Germinal center (tissue), 1 donor: ENCODE measurements around the gene MAD1L1.
A peak's percentile ranks its signal among the peaks of the same experiment; 100 is the strongest.

Experiments used
- DNase-seq: peaks from one replicate; pipeline ENCODE4 v3.0.0; 2012; ENCODE audit warnings: mixed read lengths, low spot score

The MAD1L1 gene

DNA sequence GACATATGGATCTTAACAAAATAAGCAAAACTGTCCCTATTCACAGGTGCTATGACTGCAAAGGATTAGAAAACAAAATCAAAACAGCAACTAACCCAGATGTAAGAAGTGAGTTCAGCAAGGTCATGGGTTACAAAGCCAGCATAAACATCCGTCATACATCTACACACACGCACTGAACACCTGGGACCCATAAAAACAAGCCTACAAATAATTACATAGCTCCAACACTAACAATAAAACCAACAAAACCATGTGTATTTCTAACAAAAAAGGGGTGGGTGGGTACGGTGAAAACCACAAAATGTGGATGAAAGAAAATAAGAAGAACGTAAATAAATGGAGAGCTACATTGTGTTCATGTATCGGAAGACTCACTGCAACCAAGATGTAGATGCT, 305.8 kb downstream of the MAD1L1 start:
- DNase-seq = no peak

DNA sequence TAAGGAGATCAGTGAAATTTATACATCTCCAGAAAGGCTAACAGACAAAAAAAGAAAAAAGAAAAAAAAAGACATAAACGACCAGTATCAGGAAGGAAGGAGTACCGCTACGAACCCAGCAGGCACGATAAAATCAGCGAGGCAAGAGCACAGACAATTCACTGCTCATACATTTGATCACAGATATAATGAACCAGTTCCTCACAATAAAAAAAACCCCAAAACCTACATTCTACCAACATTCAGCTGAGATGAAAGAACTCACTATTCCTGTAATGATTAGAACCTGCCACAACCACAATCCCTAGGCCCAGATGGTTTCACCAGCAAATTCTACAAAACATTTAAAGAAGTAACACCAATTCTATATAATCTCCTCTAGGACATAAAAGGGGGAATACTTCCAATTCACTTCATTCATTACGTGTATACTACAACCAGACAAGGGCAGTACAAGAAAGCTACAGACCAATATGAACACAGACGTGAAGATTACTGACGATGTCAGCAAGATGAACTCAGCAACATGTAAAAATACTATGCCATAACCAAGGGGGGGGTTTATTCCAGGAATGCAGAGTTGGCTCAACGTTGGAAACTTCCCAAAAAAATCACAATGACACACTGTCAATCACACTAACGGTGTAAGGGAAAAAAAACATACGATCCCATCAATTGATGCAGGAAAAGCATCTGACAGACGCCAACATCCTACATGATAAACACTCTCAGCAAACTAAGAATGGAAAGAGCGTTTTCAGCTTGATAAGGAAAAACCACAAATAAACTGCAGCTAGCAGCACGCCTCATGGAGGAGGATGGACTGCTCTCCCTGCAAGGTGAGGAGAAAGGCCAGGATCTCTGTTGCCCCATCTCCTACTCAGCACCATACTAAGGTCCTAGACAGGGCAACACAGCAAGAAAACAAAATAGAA, 306.5 kb downstream of the MAD1L1 start:
- DNase-seq = no peak

DNA sequence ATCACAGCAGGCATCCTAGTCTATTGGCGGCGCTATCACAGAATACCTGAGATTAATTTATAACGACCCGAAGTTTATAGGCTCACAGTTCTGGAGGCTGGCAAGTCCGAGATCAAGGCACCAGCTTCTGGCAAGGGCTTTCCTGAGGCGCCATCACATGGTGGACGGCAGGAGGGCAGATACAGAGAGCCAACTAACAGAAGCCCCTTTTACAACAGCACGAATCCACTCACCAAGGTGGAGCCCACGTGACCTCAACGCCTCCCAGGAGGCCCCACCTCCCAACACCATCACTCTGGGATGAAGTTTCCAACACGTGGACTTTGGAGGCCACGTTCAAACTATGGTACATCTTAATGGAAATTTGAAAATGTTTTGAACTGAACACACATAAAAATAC, 307.4 kb downstream of the MAD1L1 start:
- no peak for DNase-seq

DNA sequence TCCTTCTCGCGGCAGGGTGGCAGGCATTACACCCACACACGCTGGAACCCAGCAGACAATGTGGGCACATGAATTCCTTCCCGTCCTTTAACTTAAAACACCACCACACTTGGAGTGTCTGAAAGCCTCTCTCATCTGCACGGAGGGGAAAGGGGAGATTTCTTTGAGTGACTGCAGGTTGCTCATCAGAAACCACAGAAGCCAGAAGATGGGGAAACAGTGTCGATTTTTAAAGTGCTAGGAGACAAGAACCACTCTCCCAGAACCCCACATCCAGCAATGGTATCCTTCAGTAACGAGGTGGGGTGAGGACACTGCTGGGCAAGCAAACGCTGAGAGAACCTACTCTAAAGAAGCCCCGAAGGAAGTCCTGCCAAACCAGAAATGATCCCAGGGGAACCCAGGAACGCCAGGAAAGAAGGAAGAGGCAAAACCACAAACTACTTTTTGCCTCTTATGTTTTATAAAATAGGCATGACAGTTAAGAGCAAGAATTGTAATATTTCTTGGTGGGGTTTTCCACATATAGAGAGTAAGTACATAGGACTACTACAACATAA, 308.4 kb downstream of the MAD1L1 start:
- DNase-seq = no peak

DNA sequence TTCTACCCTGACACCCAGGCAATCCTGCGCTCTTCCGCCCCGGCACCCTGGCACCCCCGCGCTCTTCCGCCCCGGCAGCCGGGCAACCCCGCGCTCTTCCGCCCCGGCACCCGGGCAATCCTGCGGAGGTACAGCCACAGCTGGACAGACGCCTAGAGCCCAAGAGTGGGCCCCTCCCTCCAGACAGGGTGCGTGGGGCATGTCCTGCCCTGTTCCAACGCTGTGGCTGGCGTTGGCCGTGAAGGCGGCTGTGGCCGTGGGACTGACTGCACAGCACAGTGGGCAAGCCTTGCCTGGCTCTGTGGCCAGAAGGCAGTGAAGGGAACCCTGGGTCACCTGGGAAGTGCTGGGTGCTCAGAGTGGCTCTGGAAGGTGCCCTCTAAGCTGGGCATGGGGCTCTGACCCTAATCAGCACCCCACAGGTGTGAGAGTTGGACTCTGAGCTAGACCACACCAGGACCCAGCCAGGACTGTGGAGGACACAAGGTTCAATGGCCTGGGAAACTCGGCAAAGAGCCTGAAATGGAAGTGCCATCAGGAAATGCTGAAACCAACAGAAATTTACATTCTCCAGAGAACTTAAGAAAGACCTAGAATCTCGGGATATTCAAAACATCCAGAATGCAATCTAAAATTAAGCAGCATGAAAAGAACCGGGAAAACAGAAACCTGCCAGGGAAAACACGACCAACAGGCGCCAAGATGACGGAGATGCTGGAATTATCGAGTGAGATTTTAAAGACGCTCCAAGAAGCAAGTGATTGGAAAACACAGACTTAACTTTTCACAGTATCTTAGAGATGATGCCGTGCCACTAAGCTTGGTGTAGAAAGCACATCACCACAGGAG, 309.1 kb downstream of the MAD1L1 start:
- DNase-seq = no peak

DNA sequence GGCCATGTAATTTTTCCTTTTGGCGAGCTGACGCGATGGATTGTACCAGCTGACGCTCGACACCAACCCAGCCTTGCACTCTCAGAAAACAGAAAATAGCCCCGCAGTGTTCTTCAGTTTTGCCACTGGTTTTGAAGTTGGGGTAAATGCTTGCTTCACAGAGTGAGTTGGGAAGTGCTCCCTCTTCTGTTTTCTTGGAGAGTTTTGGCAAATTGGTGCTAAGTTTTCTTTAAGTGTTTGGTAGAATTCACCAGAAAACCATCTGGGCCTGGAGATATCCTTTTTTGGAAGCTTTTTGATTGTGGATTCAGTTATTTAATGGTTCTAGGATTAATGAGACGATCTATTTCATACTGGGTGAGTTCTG, 309.9 kb downstream of the MAD1L1 start:
- no peak for DNase-seq

DNA sequence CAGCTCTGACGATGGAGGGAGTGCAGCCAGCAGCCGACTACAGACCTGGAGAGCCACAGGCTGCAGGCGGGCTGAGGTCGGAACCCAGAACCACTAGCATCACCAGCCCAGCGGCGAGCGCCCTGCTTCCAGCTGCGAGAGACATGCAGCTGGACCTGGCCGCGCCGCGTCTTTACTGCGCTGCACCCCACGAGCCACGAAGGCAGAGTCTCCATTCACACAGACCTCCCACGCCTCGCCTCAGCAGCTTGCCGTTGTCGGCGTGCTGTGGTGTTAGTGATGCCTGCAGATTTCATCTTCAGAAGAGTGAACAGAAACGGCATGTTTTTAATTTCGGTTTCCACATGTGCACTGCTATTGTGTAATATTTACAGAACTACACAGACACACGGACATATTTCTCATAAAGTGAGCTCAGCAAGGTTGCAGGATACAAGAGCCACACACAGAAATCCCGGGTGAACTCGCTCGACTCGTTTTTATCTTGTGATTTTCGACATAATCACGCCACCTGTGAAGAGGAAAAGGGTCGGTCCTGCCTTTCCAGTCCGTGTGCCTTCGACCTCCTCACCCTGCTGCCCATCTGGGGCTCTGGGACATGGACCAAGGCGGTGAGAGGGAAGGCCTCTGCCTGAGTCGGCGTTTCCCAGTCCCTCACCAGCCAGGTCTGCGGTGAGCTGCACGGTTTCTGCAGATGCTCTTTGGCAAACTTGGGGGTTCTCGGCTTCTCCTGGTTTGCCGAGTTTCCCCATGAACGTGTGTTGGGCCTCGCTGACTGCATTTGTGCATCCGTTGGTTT, 310.5 kb downstream of the MAD1L1 start:
- no peak for DNase-seq

DNA sequence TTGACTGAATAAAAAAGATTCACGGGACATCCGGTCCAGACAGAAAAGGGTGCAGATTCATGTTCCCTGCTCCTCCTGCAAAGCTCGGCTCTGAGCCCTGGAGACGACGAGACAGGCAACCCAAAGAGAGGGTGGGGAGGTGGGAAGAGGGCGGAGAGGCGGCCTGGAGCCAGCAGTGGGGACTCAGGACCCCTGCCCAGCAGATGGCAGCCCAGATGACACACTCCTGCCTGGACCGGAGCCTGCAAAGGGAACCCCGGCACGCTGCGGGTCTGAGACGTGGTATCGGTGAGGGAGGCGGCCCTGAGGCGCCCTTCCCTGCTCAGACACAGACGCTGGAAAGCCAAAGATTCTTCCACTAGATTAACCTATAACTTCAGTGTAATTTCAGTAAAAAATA, 311.9 kb downstream of the MAD1L1 start:
- no peak for DNase-seq

DNA sequence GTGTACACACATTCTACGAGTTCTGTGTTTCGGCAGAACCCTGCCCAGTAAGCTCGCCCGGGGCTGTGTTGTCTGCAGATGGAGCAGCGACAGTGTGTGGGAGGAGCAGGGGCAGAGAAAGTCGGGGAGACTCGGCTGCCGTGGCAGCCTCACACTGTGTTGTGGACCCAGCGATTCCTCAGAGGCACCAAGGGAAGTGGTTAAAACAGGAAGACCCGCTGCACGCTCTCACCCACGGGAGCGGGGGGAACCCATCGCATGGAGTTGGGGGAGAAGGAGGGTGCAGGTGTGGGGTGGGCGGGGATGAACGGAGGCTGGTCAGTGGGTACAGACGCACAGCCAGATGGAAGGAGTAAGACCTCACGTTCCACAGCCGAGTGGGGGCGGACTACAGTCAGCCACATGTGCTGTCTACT, 312.5 kb downstream of the MAD1L1 start:
- peak; percentile 68 for DNase-seq

DNA sequence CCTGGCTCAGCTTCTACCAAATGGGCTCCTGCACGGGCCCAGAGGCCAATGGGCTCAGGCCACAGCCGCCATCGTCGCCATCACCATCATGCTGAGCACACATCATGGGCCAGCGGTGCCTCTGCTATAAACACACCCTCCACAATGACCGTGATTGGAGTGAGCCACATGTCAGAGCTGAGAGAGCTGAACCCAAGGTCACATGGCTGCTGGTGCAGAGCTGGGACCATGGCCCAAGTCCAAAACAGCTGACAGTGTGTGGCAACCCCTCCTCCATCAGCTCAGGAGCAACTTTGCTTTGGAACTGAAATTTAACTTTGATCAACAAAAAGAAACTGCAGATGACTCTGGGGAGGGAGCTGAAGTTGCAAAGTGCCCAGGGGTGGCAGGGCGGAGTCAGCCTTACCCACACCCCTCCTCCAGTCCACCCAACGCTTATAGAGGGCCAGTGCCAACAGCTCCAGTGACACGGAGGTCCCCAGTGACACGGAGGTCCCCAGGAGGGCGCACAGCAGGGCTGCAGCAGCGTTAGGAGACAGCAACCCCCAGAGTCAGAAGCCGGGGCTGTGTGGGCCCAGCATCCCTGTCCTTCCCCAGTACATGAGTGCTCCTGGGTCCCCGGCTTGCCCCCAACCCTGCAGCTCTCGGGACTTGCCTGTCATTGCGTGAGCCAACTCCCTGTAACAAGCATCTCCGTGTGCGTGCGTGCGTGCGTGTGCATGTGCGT, 313.0 kb downstream of the MAD1L1 start:
- no peak for DNase-seq

DNA sequence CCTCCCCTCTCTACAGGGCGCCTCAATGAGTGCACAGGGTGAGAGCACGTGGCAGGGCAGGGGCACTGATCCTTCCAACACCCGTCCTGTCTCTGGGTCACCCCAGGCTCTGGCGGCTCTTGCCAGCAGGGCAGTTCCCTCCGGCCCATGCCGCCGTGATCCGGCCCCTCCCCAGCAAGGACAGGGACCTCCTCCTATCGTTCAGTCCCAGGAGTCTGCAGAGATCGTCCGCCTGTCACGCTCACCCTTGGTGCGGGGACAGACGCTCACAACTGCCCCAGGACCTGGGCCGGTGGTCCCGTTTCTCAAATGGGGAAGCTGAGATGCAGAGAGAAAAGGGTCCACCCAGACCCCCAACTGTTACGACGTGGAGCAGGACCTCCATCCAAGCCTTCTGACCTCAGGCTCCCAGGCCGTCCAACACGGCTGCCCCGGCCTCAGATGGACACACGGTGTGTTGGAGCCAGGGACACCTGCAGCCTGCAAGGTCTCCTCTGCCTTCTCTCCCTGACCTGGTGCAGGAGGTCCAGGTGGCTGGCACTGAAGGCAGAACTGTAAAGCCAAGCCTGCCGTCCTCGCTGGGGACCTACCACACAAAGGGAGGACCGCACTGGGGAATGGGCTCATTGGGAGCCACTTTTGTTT, 313.7 kb downstream of the MAD1L1 start:
- DNase-seq = no peak

DNA sequence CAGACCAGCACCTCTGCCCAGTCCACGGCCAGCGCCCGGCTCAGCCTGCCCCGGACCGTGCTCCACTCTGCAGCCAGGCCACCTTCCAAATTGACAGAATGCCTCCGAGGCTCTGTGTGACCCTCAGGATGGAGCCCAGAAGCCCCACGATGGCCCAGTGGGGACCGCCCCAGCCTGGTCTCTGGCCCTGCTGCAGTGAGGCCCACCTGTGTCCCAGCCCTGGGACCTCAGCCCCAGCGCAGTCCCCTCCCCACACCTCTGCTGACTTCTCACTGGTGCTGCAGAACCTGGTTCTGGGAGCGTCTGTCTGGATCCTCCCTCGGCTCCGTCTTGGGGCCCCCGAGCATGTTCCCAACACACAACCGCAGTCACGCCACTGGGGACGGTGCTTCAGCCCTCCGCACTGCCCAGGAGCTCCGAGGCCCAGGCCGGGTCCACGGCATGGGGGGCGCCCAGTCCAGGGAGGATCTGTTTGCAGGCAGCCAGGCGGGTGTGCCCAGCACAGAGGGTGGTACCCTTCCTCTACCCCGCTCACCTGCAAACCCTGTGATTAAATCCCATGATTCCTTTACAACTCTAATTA, 314.6 kb downstream of the MAD1L1 start:
- no peak for DNase-seq

DNA sequence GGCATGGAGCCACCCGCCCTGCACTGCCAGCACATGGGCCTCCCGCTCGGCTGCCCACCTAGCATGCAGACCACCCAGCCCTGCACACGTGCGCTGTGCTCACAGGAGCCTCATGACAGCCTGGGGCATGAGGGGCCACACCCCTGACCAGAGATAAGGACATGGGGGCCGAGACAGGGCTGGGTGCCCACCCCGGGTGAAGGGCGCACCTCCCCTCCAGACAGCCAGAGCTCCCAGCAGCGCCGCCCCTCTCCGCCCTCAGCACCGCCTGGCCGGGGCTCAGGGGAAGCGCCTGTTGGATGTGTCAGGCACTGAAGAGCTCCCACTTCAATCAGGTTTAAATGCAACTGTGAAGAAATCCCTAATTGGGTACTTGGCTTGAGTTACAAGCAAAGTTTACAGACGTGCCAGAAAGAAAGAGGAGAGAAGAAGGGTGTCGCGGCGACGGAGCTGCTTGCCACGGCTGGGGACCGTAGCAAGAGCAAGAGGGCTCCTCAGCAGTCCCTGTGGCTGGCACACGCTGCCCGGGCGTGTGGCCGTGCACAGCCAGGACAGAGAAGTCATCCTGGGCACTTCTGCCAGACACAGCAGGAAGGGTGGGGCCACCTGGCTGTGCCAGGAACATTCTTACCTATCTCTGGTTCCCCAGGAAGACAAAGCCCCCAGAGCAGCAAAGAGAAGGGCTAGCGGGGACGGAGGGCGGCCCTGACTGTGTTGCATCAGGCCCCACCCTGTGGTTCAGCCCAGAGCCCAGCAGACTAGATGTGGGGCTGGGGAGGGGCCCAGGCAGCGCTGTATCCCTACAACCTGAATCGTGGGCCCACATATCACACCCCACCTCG, 315.3 kb downstream of the MAD1L1 start:
- no peak for DNase-seq

DNA sequence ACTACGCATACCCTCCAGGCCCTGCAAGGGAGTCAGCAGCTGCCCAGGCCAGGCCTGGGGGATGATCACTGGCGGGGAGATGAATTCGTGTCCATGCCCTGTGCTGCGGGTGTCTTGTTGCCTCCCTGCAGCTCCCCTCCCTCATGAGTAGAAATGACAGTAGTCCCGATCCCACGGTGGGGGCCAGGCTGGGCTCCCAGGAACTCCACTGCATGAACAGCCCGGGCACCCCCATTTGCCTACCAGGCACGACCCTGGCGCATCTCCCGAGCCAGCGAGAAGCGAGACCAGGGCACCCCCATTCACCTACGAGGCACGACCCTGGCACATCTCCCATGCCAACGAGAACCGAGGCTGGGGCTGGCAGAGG, 316.2 kb downstream of the MAD1L1 start:
- DNase-seq = no peak

DNA sequence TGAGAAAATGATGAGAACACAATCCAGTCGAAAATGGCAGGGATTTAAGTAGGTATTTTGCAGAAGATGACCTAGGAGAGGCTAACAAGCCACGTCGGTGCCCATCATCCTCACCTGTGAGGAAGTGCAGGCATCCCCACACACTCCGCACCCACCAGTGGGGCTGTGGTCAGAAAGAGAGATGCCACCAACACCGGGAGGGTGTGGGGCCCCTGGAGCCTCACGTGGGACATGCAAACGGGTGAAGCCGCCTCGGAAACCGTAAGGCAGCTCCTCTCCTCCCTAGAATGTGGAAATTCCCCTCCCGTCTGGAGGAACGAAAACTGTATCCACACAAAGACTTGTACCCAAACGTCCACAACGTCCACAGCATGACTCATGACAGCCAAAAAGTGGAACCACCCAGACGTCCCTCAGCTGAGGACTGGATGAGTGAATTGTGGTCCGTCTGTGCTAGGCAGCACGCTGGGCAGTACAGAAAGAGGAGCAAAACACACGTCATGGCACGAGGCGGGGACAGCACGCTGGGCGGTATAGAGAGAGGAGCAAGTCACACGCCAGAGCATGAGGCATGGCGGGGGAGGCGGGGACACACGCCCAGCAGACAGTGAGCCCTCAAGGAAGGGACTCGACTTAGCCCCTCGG, 316.7 kb downstream of the MAD1L1 start:
- DNase-seq = no peak

DNA sequence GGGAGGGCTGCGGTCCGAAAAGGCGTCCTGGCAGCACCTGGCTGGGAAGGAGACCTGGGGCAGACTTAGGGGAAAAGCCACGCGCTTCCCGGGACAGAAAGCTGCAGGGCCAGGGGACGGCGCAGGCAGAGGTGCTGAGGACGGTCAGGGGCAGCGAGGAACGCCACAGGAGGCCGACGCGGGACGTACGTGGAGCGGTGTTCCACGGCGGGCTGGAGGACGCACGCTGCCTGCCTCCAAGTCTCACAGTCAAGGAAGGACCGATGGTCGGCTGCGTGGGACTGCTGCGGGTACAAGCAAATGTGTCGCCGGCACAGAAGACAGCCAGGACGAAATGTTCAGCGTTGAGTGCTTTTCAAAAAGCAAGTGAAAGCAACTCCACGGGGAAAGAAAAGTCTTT, 317.4 kb downstream of the MAD1L1 start:
- DNase-seq = no peak

DNA sequence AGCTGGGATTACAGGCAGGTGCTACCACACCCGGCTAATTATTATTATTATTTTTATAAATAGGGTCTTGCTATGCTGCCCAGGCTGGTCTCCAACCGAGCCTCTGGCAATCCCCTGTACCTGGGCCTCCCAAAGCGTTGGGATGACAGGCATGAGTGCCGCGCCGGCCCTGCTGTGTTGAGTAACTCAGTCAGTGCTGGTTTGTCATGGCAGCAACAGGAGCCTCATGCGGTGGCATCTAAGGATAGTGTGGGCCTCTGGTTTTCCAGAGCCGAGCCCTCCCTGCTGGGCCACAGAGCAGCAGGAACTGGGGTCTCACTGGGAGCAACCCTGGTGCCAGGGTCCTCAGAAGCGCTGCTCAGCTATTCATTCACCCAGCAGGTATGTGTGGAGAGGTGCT, 318.0 kb downstream of the MAD1L1 start:
- DNase-seq = no peak

DNA sequence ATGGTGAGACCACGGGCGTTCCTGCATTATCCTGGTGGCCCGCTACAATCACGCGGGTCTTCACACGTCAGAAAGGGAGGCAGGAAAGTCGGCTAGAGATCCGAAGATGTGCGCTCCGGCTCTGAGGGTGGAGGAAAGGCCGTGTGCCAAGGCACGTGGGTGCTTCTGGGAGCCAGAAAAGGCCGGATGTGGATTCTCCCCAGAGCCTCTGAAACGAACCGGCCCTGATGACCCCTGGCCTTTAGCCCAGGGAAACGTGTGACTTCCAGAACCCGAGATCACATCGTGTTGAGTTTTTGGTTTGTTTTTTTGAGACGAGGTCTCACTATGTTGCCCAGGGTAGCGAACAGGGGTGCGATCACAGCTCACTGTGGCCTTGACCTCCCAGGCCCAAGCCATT, 318.4 kb downstream of the MAD1L1 start:
- no peak for DNase-seq
